Dedifferentiated amniotic fluid mesenchymal stem cell (primary cell): ENCODE results near the gene CREBZF.

Experiments
- DNase-seq: peaks from one replicate; pipeline ENCODE4 v3.0.0-alpha.2; 2016; ENCODE audit errors: extremely low spot score

Gene CREBZF, protein sequence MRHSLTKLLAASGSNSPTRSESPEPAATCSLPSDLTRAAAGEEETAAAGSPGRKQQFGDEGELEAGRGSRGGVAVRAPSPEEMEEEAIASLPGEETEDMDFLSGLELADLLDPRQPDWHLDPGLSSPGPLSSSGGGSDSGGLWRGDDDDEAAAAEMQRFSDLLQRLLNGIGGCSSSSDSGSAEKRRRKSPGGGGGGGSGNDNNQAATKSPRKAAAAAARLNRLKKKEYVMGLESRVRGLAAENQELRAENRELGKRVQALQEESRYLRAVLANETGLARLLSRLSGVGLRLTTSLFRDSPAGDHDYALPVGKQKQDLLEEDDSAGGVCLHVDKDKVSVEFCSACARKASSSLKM

DNA sequence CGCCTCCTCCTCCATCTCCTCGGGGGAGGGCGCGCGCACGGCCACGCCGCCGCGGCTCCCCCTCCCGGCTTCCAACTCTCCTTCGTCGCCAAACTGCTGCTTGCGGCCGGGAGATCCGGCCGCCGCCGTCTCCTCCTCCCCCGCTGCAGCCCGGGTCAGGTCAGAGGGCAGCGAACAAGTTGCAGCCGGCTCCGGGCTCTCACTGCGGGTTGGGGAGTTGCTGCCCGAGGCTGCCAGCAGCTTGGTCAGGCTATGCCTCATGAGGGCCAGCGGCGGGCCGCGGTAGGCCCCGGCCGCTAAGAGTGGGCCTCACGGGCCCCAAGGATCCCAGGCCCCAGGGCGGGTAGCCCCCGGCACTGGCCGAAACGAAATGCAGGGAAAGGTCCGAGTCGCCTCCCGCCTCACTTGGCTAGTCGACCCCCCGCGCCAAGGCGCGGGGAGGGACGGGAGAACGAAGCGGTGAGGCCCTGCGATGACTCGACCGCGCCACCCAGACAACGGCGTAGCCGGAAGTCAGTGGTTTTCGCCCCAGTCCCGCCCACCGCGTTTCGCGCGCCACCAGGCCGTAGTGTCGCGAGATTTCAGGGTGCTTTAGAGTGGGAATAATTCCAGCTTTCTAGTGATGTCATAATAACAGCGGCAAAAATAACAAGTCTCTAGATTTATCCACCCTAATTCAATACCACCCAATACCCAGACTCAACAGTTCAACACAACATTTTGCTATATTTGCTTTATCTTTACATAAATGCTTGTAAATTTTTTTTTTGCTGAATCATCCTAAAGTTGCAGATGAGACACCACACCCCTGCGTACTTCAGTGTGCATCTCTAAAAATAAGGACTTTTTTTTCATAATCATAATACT, at the start of gene CREBZF:
CREBZF (minus strand) TSS at position 515 of the 867 bp plus-strand sequence; CDS start at position 261, 254 bp downstream.
- peak; percentile 96 for DNase-seq

GRCh38 chr11:85712953-85713352, 48.0 kb upstream of the CREBZF start:
- DNase-seq: no peak

DNA sequence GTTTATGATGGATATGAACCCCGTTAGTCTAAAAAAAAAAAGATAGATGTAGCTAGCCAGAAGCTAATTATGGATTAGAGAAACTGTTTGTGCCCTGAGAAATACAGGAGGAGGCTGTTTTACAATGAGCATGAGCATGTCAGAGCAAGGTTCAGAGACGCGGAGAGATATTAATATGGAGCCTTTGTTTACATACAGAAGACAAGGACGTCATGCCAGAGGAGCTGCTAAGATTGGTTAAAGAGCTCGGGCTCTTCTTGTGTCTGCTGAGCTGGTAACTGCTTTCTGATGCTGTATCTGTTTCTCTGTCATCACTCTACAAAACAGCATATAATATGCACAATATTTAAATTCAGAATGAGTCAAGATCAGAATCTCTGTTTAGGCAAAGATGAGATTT, 46.0 kb upstream of the CREBZF start:
- no peak for DNase-seq

GRCh38 chr11:85709941-85710702, 45.2 kb upstream of the CREBZF start:
- DNase-seq: no peak

DNA sequence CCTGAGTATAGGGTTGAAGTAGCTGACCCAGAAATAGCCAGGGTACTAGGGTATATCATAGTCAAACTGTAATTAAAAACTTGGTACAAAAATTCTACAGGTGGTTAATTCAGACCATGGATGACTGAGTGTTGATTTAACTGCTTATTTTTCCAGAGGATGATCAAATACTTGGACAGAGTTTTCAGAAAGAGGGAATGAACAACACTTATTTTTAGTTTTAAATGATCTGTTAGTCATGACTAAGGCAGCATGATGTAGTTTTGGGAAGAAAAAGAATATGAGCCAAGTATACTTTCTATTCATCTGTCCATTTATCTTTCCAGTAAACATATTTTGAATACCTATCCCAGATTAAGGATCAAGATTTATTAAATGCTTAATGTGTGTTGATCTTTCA, 40.9 kb upstream of the CREBZF start:
- DNase-seq: peak; percentile 45

DNA sequence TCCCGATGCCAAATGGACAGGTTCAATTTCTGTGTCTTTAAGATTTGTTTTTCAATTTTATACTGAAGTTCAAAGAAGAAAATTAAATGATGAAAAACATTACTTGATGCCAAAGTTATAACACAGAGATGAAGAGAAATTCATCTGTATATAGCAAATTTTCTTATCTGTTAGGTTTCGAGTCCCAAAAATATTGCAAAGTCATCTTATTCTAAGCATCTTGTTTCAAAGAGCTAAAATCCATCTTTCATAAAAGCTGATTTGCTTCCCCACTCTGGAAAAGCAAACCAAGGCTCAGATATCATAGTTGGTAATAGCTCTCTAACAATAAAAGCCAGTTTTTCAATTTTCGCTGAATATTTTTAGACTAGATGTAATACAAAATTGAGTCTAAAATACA, 40.0 kb upstream of the CREBZF start:
- DNase-seq: no peak

DNA sequence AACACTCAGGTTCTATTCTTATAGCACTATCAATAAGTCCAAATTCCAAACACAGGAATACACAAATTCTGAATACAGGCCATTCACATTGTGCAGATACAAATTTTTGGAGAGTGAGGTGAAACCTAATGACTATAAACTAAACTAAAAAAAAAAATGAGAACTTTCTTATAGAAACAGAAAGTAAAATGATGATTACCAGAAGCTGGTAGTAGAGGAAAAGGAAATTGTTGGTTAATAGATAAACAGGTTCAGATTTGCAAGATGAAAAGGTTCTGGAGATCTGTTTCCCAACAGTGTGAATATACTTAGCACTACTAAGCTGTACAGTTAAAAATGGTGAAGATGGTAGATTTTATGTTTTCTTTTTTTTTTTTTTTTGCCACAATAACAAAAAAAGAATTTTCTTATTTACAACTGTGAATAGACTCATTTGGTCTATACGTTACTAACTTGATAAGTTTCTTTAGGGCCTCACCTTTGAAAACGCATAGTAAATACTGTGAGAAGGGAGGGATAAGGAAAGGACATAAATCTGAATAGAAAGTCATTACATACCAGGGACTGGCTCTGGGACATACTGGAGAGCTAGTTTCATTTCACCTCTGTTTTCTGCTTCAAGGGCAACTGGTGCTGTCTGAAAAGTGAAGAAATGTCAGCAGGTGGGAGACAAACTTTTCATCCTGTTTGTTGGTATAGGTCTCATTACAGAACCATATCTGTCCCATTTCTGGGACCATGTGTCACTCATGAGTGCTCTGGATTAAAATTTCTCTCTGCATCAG, 35.2 kb upstream of the CREBZF start:
- DNase-seq: no peak

DNA sequence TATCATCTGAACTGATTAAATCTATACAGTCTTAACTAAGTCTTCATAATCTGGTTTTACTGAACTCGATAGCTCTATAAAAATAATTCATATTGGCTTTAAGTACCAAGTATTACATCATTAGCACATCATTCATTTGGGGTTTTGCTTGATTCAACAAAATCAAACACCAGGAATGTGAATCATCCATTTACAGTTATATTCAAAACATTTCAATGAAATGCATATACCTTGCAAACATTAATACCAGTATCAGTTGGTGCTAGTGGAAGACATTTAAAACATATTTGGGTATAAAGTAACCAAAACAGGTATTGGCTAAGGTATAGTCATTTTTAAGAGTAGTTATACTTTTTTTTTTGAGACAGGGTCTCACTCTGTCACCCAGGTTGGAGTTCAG, 33.3 kb upstream of the CREBZF start:
- no peak for DNase-seq

GRCh38 chr11:85697747-85698146, 32.8 kb upstream of the CREBZF start:
- no peak for DNase-seq

DNA sequence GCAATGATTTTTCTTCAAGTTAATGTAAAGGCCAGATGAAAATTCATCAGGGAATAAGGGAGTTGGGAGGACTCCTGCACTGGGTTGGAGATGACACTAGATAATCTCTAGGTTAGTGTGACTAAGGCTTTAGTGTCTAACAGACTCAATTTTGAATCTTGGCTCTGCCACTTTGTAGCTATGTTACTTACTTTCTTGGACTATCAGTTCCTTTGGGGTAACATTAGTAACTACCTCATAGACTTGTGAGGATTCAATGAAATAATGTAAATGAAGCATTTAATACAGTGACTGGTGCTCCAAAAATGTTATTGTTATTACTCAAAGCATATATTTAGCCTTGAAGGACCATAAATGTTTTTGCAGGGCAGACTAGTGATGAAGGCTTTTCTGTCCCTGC, 30.6 kb upstream of the CREBZF start:
- DNase-seq: no peak

GRCh38 chr11:85694385-85694980, 29.6 kb upstream of the CREBZF start:
- peak; percentile 51 for DNase-seq

GRCh38 chr11:85685820-85686459, 21.0 kb upstream of the CREBZF start, which contains the start of gene CCDC89:
CCDC89 (minus strand) TSS chr11:85686195; CDS start chr11:85686130, 65 bp downstream.
- no peak for DNase-seq

GRCh38 chr11:85685125-85685819, 20.3 kb upstream of the CREBZF start:
- DNase-seq: no peak

DNA sequence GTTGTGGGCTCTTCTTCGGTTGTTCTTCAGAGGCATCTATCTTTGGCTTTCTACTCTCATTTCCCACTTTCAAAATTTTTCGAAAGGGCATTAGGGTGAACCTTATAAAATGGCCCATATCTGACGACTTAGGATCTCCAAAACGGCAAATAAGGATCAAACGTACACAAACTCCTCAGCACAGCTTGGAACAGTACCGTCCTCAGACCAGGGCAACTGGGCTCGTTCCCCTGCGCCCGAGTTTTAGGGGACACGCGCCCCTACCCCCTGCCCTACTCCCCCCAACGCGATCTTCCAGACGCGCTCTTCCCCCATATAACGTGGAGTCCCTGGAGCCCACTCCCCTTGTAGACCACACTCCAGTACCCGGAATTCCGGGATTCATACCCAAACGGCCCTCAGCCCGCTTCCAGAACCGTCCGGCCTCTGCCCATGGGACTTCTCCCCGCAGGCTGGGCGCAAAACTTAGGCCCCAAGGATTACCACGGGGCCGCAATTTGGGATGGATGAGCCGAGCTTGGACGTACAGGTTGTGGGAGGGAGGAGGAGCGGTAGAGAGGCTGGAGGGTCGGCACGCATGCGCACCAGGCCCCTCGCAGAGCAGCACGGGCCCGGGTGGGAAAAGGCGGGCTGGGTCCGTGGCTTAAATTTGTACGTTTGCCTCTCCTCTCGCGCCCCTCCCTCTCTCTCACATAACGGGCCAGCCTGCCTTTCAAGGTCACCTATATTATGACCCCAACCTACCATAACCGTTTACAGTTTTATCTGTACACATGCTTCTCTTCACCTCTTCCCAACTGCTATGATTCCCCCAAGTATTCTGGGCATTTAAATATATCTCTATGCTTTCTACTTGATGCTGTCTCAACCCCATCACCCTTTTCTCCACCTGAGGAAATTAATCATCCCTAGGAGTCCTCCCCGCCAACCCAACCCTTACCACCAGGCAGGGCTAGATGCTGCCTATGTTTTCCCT, 17.7 kb upstream of the CREBZF start:
- DNase-seq: no peak

- DNase-seq: no peak
Measured at GRCh38 chr11:85680897-85681296, 16.0 kb upstream of the CREBZF start.

DNA sequence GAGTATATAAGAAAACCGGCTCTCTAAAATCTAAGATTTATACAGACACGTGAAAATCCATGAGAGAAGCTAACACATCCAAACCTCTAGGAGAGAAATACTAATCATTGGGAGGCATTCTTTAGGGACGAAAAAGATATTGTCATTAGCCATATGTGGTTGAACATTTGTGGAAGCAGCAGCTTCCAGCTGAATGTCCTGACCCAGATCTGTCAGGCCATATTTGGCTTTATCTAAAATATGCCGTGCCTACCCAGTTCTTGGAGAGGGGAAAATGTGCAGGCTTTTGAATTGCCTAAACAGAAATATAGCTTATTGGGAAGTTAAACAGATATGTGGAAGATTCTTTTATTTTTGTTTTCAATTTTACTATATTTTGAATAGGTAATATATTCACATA, 14.6 kb upstream of the CREBZF start:
- no peak for DNase-seq

DNA sequence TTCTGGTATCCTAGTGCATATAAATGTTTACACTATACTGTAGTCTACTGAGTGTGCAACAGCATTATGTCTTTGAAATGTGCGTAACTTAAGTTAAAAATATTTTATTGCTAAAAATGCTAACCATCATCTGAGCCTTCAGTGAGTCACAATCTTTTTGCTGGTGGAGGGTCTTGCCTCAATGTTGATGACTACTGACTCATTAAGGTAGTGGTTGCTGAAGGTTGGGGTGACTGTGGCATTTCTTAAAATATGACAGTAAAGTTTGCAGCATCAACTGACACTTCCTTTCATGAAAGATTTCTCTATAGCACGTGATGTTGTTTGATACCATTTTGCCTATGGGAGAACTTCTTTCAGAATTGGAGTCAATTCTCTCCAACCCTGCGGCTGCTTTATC, 8.5 kb upstream of the CREBZF start:
- DNase-seq: no peak

GRCh38 chr11:85672105-85672902, 7.4 kb upstream of the CREBZF start:
- DNase-seq: no peak
